K562 (cell line): ENCODE measurements around the gene SSH3. TPM values are rescaled to one million over a fixed set of nuclear protein-coding genes. Genes with fewer than 3 reads are reported as not detected.

Source experiments
- CREM ChIP-seq: IDR thresholded peaks from 2 replicates; pipeline ENCODE4 v1.6.1; 2014; ENCODE audit warnings: antibody characterized with exemption, low read depth
- CTBP1 ChIP-seq: fragments of 450-650 bp; IDR thresholded peaks from 2 replicates; pipeline ENCODE4 v1.6.1; 2016; ENCODE audit warnings: borderline replicate concordance
- DACH1 ChIP-seq: fragments of 450-650 bp; IDR thresholded peaks from 2 replicates; pipeline ENCODE4 v1.6.1; 2018; ENCODE audit not compliant: partially characterized antibody
- FOXP1 ChIP-seq: sonication (generic); formaldehyde crosslinking; IDR thresholded peaks from 2 replicates; pipeline ENCODE4 v1.8.0; 2022; ENCODE audit warnings: mild to moderate bottlenecking, missing genetic modification reagents
- HNRNPUL1 ChIP-seq: fragments of 200-400 bp; formaldehyde crosslinking; IDR thresholded peaks from 2 replicates; pipeline ENCODE4 v1.6.1; 2017; ENCODE audit warnings: low read length
- MYNN ChIP-seq, 2 experiments: sonication (generic); formaldehyde crosslinking in 1 of 2; IDR thresholded peaks; 2 replicates each; pipeline versions ENCODE4 v1.5.0 to v1.6.1; 2016 to 2020; ENCODE audit warnings: antibody characterized with exemption in 1 of 2, missing genetic modification reagents in 1 of 2
- STAT5A ChIP-seq: IDR thresholded peaks from 2 replicates; pipeline ENCODE4 v1.6.1; 2012; ENCODE audit warnings: low read length, inconsistent platforms, borderline replicate concordance
- TCF7 ChIP-seq: sonication (generic); IDR thresholded peaks from 2 replicates; pipeline ENCODE4 v1.6.1; 2016; ENCODE audit warnings: antibody characterized with exemption, borderline replicate concordance
- TOE1 ChIP-seq, 2 experiments: fragments of 450-650 bp in 1 of 2; sonication (generic) in 1 of 2; formaldehyde crosslinking in 1 of 2; IDR thresholded peaks; 2 replicates each; pipeline versions ENCODE4 v1.7.1 to v1.8.0; 2016 to 2022; ENCODE audit warnings: borderline replicate concordance in 2 of 2, mild to moderate bottlenecking in 2 of 2, antibody characterized with exemption in 1 of 2, inconsistent platforms in 1 of 2, low read depth in 1 of 2, missing genetic modification reagents in 1 of 2, moderate library complexity in 1 of 2
- TSC22D4 ChIP-seq: fragments of 450-650 bp; IDR thresholded peaks from 2 replicates; pipeline ENCODE4 v1.6.1; 2016; ENCODE audit warnings: missing genetic modification characterization, missing biosample characterization, control low read depth
- ZBTB17 ChIP-seq: fragments of 450-650 bp; formaldehyde crosslinking; IDR thresholded peaks from 2 replicates; pipeline ENCODE4 v1.4.0; 2020; ENCODE audit warnings: mild to moderate bottlenecking
- ZC3H4 ChIP-seq: sonication (generic); formaldehyde crosslinking; IDR thresholded peaks from 2 replicates; pipeline ENCODE4 v1.9.0; 2021; ENCODE audit warnings: missing genetic modification reagents, borderline replicate concordance
- ZEB2 ChIP-seq: fragments of 450-650 bp; IDR thresholded peaks from 2 replicates; pipeline ENCODE4 v1.6.1; 2016
- ZNF277 ChIP-seq: fragments of 250-450 bp; sonication (Bioruptor Pico); IDR thresholded peaks from 2 replicates; pipeline ENCODE4 v1.8.0; 2022; ENCODE audit warnings: inconsistent platforms, mild to moderate bottlenecking, moderate library complexity, borderline replicate concordance
- ZNF766 ChIP-seq: fragments of 200-800 bp; sonication (Bioruptor generic); conservative IDR thresholded peaks from 2 replicates; pipeline ENCODE4 v1.6.1; 2016; ENCODE audit warnings: missing genetic modification characterization, missing compliant biosample characterization
- ZSCAN32 ChIP-seq: fragments of 450-650 bp; formaldehyde crosslinking; IDR thresholded peaks from 2 replicates; pipeline ENCODE4 v1.4.0; 2020; ENCODE audit warnings: mild to moderate bottlenecking, moderate library complexity
- polyA plus RNA-seq, 8 experiments: library from polyadenylated mRNA; depleted of rRNA in 4 of 8; stranded (reverse) in 5 of 8; unstranded in 3 of 8; fragments of >200 nt; fragmentation: Nextera tagmentation in 2 of 8; fragmentation: Illumina TruSeq in 1 of 8; extraction: Ambion mirVana in 2 of 8; extraction: Trizol in 1 of 8; gene quantifications; 2 replicates each; pipeline versions ENCODE4 v1.2.1 to v1.2.3, GENCODE V29; 2011 to 2014; ENCODE audit warnings: inconsistent platforms in 1 of 8, missing spikeins in 1 of 8
- total RNA-seq, 7 experiments: library from RNA; depleted of rRNA in 6 of 7; stranded (reverse); fragments of >200 nt in 6 of 7; fragmentation: Illumina TruSeq in 2 of 7; extraction: Trizol in 2 of 7; gene quantifications; 2 replicates each; pipeline versions ENCODE4 v1.2.1 to v1.2.3, GENCODE V29; 2011 to 2021; ENCODE audit warnings: low replicate concordance in 1 of 7
- TF ChIP-seq, protein P1 (sequence below), 2 experiments: fragments of 450-650 bp; IDR thresholded peaks; 2 replicates each; pipeline ENCODE4 v1.6.1; 2016

SSH3 gene
- total and polyA plus RNA-seq, 9 of the 15 experiments (the other 6 are each of a cell fraction or from before 2014, with no cell fraction given): 0.07 to 1.0 (median 0.24) TPM; not detected in 3

DNA sequence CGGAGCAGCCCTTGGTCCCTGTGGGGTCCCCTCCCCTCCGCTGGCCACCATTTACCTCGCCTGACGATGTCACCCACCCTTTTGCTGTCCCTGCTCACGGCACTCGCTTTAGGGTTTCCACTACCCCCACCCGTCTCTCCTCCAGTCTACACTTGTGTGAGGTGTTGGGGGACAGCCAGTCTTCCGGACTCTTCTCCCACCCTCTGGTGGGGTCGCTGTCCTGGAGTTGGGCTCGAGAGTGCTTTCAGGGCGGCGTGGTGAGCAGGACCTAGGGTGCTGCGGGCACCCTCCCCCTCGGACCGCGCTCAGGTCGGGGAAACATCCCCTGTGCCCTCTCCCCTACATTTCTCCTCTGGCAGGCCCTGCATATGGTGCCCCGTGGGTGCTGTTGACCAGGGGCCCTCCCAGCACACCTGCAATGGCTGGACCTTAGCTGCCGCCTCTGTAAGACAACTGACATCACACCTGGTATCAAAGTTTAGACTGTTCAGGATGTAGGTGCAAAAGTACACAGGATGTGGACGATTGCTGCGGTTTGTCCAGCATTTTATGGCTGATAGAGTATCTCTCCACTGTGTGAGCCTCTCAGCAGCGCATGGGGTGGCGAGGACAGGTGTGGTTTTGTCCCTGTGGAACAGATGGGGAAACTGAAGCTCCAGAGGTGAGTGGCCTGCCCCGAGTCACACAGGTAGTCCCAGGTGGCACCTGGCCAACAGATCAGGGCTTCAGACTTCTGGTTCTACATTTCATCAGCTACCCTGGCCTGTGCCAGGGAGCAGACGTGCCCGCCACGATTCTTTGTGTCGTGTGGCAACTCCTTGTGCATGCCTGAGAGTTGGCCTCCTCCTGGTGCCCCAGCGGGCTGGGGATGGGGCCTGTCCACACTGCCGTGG lies 35.9 kb upstream of the SSH3 start (continued):
- TF ChIP-seq, protein P1, sequence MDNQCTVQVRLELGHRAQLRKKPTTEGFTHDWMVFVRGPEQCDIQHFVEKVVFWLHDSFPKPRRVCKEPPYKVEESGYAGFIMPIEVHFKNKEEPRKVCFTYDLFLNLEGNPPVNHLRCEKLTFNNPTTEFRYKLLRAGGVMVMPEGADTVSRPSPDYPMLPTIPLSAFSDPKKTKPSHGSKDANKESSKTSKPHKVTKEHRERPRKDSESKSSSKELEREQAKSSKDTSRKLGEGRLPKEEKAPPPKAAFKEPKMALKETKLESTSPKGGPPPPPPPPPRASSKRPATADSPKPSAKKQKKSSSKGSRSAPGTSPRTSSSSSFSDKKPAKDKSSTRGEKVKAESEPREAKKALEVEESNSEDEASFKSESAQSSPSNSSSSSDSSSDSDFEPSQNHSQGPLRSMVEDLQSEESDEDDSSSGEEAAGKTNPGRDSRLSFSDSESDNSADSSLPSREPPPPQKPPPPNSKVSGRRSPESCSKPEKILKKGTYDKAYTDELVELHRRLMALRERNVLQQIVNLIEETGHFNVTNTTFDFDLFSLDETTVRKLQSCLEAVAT (IDR thresholded peaks at IDR 0.05): no peak
- TF ChIP-seq ZBTB17 (CRISPR knock-in tag): no peak
- no peak for TF ChIP-seq ZNF277 (CRISPR knock-in tag)
- no peak for TF ChIP-seq CREM
- TF ChIP-seq HNRNPUL1: no peak
- TF ChIP-seq CTBP1: peak; percentile 47; the same call in 1 of the 2 replicates
- no peak for TF ChIP-seq ZNF766
- peak; percentile 89; the same call in 1 of the 2 replicates for TF ChIP-seq ZC3H4 (CRISPR knock-in tag)
- TF ChIP-seq ZSCAN32: no peak
- TF ChIP-seq ZEB2: peak; percentile 38; the same call in 1 of the 2 replicates
- TF ChIP-seq STAT5A: no peak
- no peak for TF ChIP-seq MYNN (IDR thresholded peaks at IDR 0.05)
- TF ChIP-seq MYNN (CRISPR knock-in tag; IDR thresholded peaks at IDR 0.05): no peak
- no peak for TF ChIP-seq TOE1 (IDR thresholded peaks at IDR 0.05; ENCODE audit: borderline replicate concordance)
- TF ChIP-seq TOE1 (CRISPR knock-in tag; IDR thresholded peaks at IDR 0.05; ENCODE audit: borderline replicate concordance, low read depth): no peak
- no peak for TF ChIP-seq TSC22D4 (tag)
- TF ChIP-seq FOXP1 (CRISPR knock-in tag): 0 out of 2 replicates have a peak, but pooled peaks have one; percentile 16
- no peak for TF ChIP-seq DACH1
- TF ChIP-seq TCF7: no peak
